GF-D8 (cell line): Measurements from ENCODE around the gene TBXAS1.
"Not testable (repeated sequence)": the region's sequence is repeated elsewhere in the genome, so short reads cannot be mapped to it uniquely, and the experiment has no call there.

Experiments
- DNase-seq: peaks from one replicate; lab custom pipeline; 2025; lab: John Stamatoyannopoulos, UW

TBXAS1 gene

GRCh38 chr7:139827042-139827441 is 2.0 kb upstream of the TBXAS1 start:
- DNase-seq = no peak

DNA sequence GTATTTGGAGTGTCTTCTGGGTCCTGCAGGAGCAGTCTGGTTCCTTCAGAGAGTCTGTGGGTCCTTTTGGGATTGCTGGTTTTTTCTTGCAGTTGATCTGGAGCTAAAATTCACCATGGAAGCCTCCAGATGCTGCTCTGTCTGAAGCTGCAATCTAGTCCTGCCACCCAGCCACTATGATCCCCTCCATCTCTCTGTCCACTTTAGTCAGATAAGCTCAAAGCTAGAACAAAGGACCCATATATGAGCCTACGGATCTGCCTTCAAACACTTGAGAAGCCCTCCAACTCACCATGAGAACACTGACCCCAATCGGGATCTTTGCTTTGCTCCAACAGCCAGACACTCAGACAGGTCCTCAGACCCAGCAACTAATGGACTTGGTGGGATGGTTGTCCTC is 618 bp upstream of the TBXAS1 start:
- no peak for DNase-seq

DNA sequence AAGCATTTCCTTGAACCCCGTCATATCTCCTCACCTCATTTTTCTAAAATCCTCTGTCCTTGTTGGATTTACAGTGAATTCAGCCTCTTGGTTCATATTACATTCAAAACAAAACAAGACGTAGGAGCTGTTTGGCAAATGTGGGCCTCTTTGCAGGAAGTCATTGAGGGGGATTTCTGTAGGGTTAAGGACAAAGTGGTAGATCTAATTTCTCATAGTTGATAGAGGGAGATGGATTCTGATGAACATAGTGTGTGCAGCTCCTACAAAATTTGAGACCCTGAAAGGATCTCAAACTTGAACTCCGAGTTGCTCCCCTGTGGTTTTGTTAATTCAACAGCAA is 682 bp downstream of the TBXAS1 start:
- DNase-seq = no peak

DNA sequence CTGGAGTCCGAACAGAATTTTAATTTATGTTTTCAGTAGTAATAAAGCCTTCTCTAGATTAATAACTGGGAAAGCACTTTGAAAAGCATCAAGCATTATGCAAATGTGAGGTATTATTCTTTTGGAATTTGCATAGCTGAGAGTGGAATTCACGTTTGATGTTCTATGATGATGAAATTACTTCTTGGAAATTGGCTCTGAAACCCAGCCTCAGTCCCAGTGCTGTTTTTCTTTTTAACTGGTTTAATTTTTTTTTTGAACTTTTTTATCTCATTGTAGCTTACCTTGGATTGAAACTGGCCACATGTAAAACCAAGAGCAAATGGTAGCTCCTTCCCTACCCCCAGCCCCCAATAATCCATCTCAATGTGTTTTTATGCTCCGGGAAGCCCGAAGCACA is 1.2 kb downstream of the TBXAS1 start:
- peak; percentile 3 for DNase-seq

DNA sequence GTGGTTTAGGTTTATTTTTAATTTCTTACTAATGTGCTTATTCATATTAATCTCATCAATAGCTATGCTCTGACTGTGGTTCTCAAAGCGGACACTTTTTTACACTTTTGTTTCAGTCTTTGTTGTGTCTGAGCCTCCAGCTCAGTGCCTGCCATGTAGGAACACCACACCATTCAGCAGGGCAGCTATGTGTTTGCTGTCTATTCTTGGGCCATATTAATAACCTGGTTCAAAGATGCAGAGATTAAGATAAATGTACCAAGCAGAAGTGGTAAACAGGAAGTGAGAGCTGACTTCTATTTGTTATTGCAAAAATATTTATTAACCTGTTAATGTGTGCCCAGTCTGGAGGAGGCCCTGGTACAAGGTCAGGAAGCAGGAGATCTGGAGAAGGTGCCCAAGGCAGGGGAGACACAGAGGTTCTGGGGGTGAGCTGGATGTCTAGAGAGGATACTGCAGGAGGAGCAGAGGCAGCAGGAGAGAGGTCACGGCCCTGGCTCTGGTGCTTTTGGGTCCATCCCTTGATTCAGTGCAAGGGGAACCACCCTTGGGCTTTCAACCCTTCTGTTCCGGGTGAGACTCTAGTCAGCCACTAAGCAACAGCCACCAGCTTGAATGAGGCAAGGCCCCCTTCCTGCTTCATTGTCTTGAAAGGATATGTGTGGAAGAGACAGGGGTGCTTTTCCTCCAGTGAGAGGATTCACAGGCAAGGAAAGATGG is 1.9 kb downstream of the TBXAS1 start:
- no peak for DNase-seq

DNA sequence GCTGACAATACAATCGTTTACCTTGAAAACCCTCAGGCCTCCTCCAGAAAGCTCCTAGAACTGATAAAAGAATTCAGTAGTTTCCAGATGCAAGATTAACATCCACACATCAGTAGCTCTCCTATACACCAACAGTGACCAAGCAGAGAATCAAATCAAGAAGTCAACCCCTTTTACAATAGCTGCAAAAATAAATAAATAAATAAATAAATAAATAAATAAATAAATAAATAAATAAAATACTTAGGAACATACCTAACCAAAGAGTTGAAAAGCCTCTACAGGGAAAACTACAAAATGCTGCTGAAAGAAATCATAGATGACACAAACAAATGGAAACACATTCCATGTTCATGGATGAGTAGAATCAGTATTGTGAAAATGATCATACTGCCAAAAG is 6.8 kb downstream of the TBXAS1 start:
- not testable (repeated sequence) for DNase-seq

DNA sequence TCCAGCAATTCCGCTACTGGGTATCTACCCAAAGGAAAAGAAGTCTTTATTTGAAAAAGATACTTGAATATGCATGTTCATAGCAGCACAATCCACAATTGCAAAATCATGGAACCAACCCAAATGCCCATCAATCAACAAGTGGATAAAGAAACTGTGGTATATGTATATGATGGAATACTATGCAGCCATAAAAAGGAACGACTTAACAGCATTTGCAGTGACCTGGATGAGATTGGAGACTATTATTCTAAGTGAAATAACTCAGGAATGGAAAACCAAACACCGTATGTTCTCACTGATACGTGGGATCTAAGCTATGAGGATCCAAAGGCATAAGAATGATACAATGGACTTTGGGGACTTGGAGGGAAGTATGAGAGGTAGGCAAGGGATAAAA is 8.2 kb downstream of the TBXAS1 start:
- not testable (repeated sequence) for DNase-seq

DNA sequence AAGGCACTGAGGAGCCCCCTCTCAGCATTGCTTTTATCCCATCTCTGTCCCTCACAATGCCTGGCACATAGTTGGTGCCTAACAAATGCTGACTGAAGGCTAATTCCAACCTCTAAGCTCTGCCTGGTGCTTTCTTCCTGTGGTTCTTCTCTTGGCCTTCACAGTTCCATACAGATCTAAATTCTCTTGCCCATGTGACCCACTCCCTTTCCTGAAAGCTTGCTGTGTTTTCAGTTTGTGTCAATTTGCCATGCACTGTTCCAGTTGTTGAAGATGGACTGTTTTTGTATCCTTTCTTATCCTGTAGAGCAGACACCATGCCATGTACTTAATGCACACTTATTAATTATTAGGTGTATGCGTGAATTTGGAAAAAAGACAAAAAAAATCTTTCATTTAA is 9.2 kb downstream of the TBXAS1 start:
- no peak for DNase-seq

DNA sequence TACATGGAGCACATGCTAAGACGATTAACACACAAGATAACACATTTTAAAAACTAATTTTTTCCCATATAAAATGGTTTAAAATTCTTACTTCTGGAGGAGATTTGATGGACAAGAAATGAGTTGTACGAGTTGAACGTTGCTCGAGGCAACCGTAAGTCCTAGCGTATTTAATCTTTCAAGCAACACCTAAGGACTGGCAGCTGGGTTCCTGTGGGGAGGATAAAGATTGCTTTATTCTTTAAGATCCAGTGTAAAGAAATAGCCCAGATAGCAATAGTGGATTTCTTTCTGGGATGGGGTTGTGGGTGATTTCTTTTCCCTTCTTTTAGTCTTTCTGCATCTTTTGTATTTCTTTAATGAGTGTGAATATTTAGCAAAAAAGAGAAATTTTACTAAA is 9.8 kb downstream of the TBXAS1 start:
- no peak for DNase-seq

GRCh38 chr7:139840776-139841175 is 11.7 kb downstream of the TBXAS1 start:
- no peak for DNase-seq

GRCh38 chr7:139842401-139843210 is 13.5 kb downstream of the TBXAS1 start:
- no peak for DNase-seq

GRCh38 chr7:139843211-139843537 is 14.1 kb downstream of the TBXAS1 start:
- not testable (repeated sequence) for DNase-seq

DNA sequence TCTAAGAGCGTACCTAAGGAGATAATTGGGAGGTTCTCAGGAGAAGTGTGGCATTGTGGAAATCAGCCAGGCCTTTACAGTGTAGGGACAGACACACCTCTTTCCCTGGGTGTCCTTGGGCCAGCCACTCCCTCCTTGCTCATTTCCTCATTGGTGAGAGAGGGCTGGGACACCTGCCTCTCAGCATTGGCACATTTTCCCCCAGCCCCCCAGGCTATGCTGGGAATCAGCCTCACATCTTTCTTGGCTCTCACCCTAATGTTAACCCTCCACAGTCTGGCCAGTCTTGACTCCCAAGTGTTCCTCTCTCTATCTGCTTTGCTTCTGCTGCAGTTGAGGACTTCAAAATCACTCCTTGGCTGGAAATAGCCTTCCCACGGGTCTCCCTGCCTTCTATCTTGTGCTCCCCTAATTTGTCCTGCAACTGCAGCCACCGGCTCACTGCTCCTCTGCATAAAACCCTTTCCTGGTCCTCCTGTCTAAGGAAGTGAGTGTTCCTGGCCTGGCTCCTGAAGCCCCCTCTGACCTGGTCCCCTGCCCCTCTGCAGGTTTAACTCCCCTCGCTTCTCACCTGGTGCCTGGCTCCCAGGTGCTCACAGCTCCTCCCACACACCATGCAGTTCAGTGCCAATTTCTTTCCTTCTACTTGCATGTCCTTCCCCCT is 15.8 kb downstream of the TBXAS1 start:
- DNase-seq = no peak

DNA sequence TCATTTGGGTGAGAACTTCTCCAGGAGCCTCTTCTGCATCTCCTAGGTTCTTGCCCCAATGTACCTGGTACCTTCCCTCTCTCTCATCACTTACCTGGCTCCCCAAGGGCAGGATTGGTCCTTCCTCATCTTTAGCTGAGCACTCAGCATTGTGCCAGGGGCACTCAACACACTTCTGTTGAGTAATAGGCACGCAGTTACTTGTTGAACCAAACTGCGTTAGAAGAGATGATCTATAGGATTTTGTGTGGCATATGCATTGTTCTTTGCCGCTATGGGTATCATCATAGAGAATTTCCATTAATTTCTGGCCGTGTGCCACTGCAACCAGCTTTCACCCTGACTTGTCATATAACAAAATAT is 16.4 kb downstream of the TBXAS1 start:
- no peak for DNase-seq

- DNase-seq = no peak
Observed at GRCh38 chr7:139846297-139846696, 17.2 kb downstream of the TBXAS1 start.

DNA sequence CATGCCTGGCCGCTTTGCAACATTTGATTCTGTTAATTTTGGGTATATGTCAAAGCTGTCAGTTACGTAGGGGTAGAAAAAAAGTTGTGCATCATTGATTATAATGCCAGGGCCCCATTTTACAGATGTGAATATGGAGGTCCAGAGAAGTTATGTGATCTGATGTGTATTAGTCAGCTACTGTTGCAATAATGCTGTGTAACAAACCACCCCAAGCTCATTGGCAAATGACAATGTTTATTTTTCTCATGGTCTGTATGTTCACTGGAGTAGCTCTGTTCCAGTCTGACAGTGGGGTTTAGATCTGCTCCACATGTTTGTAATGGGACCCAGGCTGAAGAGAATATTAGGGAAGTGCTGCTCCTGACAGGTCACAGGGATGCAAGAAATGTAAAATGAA is 19.2 kb downstream of the TBXAS1 start:
- DNase-seq = no peak

DNA sequence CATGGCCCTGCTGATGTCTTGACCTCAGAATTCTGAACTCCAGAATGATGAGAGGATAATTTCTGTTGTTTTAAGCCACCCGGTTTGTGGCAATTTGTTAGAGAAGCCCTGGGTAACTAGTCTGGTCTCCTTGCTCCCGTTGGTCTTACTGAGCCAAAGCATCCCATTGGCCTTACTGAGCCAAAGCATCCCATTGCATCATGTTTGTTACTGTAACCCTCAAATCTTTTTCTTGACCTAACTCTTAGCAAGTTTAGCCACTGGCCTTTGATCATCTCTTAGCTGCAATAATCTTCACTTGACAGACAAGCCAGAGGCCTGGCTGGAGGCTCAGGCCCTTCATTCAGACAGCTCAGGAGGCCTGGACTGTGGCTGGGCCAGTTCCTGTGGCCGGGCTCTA is 21.8 kb downstream of the TBXAS1 start:
- no peak for DNase-seq

DNA sequence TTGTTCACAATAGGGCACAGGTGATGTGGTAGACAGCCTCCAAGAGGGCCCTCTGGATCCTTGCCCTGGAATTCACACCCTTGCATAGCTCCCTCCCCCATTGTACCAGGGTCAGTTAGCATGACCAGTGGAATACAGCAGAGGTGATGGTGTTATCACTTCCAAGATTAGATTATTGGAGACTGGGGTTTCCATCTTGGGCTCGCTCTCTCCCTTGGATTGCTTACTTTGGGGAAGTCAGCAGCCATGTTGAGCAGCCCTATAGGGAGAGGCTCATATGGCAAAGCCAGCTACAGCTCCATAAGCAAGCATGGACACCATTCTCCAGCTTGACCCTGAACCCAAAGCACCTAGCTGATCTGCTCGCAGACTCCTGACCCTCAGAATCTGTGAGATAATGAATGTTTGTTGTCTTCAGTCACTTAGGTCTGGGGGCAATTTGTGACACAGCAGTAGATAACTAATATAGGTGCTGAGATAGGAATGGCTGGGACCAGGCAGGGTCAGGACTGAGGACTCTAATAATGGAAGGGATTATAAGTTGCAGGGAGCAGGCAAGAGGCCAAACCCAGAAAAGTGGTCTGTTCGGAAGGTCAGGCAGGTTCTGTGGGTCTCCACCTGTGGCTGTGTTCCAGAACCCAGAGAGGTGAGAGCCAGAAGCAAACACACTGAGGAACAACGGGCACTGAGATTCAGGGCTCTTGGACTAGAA is 22.9 kb downstream of the TBXAS1 start:
- DNase-seq = no peak

- no peak for DNase-seq
Observed at GRCh38 chr7:139852482-139852845, 23.4 kb downstream of the TBXAS1 start.

DNA sequence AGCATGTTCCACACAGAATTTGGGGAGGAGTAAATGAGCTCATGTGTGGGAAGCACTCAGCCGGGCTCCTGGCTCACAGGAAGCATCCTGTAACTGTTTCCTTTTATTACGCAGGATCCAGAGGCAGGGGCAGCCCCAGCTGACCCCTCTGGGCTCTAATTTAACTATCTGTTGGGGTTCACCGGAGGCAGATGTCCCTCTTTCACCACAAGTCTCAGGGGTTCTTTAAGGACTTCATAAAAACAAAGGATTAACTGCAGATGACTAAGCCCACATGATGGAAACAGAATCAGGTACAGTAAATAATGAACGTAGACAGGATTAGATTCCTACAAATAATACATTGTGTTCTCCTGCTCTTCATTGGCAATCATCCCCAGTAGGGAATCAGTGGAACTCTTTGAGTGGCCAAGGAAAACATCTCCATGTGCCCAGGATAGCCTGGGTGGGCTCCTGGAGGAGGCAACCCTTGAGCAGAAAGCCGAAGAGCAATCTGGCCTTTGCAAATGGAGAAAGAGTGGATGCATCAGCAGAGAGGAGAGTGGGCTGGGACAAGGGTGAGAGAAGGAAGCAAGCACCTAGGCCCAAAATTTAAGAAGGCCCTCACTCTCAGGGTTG is 24.6 kb downstream of the TBXAS1 start:
- DNase-seq = peak; percentile 8

DNA sequence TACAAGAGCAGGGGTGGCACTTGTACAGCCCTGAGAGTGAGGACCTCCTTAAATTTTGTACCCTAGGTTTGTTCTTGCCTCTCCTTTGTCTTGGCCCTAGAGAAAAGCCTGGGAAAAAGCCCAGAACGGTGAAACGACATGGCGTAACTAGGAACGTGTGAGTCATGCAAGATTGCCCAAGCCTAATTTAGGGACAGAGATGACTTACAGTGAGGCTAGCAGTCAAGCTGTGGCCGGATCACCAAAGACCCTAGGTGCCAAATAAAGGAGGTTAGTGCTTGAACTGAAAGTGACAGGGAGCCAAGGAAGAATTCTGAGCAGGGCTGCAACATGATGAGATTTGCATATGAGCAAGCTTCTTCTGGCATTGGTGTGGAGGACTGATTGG is 25.1 kb downstream of the TBXAS1 start:
- DNase-seq = peak; percentile 57

DNA sequence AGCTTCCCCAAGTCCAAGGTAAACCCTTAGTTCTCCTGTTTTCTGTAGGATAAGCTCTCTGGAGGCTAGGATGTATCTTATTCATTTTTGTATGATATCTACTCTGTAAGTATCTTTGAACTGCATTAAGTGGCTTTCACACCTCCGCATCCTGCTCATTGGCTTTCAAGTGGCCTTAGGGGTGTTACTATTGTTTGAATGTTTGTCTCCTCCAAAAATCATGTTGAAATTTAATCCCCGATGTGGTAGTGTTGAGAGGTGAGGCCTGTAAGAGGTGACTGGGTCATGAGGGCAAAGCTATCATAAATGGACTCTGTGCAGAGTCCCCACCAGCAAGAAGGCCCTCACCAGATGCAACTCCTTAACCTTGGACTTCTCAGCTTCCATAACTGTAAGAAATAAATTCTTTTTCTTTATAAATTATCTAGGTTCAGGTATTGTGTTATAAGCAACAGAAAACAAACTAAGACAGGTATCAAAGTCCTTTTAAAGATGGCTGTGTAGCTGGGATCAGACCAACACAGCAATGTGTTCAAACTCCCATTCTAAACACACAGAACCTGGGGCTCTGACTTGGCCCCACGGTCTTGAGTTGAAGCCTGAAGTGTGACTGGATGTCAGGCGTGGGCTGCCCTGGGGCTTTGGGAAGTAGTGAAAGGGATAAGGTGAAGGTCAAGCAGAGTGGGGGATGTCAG is 25.9 kb downstream of the TBXAS1 start:
- DNase-seq = no peak
